HepG2 (cell line): ENCODE data around the gene AANAT. TPM values are rescaled to one million over a fixed set of nuclear protein-coding genes. Genes with fewer than 3 reads are reported as not detected.
A peak's percentile ranks its signal among the peaks of the same experiment; 100 is the strongest.

Source experiments
- HIC2 ChIP-seq: sonication (generic); formaldehyde crosslinking; IDR thresholded peaks from 2 replicates; pipeline ENCODE4 v1.9.0; 2022; ENCODE audit warnings: low read depth, missing genetic modification reagents
- NCOR1 ChIP-seq: fragments of 200-600 bp; sonication (generic); IDR thresholded peaks from 2 replicates; pipeline ENCODE4 v1.7.0; 2017; ENCODE audit warnings: antibody characterized with exemption, low read length, borderline replicate concordance
- POGZ ChIP-seq: sonication (generic); formaldehyde crosslinking; IDR thresholded peaks from 2 replicates; pipeline ENCODE4 v1.4.0; 2020; ENCODE audit warnings: mild to moderate bottlenecking, missing genetic modification reagents
- RBFOX2 ChIP-seq: fragments of 200-400 bp; formaldehyde crosslinking; IDR thresholded peaks from 2 replicates; pipeline ENCODE4 v1.6.1; 2017; ENCODE audit warnings: low read depth, mild to moderate bottlenecking, low read length
- SNAPC4 ChIP-seq: sonication (generic); formaldehyde crosslinking; IDR thresholded peaks from 2 replicates; pipeline ENCODE4 v1.4.0; 2020; ENCODE audit warnings: mild to moderate bottlenecking, missing genetic modification reagents
- ZBED4 ChIP-seq: sonication (generic); formaldehyde crosslinking; IDR thresholded peaks from 2 replicates; pipeline ENCODE4 v1.4.0; 2020; ENCODE audit warnings: missing genetic modification reagents, borderline replicate concordance
- ZNF564 ChIP-seq: sonication (generic); formaldehyde crosslinking; IDR thresholded peaks from 2 replicates; pipeline ENCODE4 v1.8.1; 2023; ENCODE audit warnings: mild to moderate bottlenecking, missing genetic modification reagents
- ZNF879 ChIP-seq: sonication (generic); formaldehyde crosslinking; IDR thresholded peaks from 2 replicates; pipeline ENCODE4 v1.8.1; 2023; ENCODE audit warnings: missing genetic modification reagents
- ZXDC ChIP-seq: sonication (generic); formaldehyde crosslinking; IDR thresholded peaks from 2 replicates; pipeline ENCODE4 v1.5.0; 2020; ENCODE audit warnings: mild to moderate bottlenecking, missing genetic modification reagents
- polyA plus RNA-seq, 8 experiments: library from polyadenylated mRNA; depleted of rRNA in 3 of 8; stranded (reverse) in 7 of 8; unstranded in 1 of 8; fragments of >200 nt; fragmentation: Illumina TruSeq in 4 of 8; extraction: Trizol in 4 of 8; gene quantifications; 2 replicates each; pipeline versions ENCODE4 v1.2.1 to v1.2.3, GENCODE V29; 2011 to 2016; ENCODE audit warnings: low read depth in 4 of 8, missing spikeins in 1 of 8, mixed read lengths in 1 of 8; ENCODE audit not compliant: insufficient read depth in 1 of 8
- total RNA-seq, 5 experiments: library from RNA; depleted of rRNA; stranded (reverse); fragments of >200 nt; fragmentation: Illumina TruSeq; extraction: Trizol; gene quantifications; 2 replicates each; pipeline ENCODE4 v1.2.3, GENCODE V29; 2016; ENCODE audit warnings: low read depth in 1 of 5

AANAT gene
- total and polyA plus RNA-seq, 2 of the 13 experiments (the other 11 are each of a cell fraction or from before 2014, with no cell fraction given), result 0.07 TPM; not detected in 1

GRCh38 chr17:76501018-76501826, 33.8 kb downstream of the AANAT start, which contains the start of gene RHBDF2 (continued):
- TF ChIP-seq ZNF879 (CRISPR knock-in tag), result peak; percentile 37; the same call in 1 of the 2 replicates
- TF ChIP-seq POGZ (CRISPR knock-in tag), result no peak
- no peak for TF ChIP-seq HIC2 (CRISPR knock-in tag)
- no peak; the same call in 1 of the 2 replicates for TF ChIP-seq ZXDC (CRISPR knock-in tag)
- TF ChIP-seq SNAPC4, result no peak
- TF ChIP-seq RBFOX2, result peak; percentile 98
- 0 out of 2 replicates have a peak, but pooled peaks have one; percentile 25 for TF ChIP-seq ZBED4 (CRISPR knock-in tag)
- TF ChIP-seq NCOR1, result no peak
- peak; percentile 60; the same call in 1 of the 2 replicates for TF ChIP-seq ZNF564
